Keratinocyte (primary cell): ENCODE results near the gene MYL7. TPM values are rescaled to one million over a fixed set of nuclear protein-coding genes. Genes with fewer than 3 reads are reported as not detected.

Source experiments
- DNase-seq: peaks from one replicate; pipeline ENCODE4 v3.0.0-alpha.2; 2011; ENCODE audit warnings: low read depth, missing footprints, low spot score
- FAIRE-seq: peaks from 2 replicates; lab custom pipeline; 2011; peaks lifted over from hg19 to GRCh38; lab: Jason Lieb, UNC
- H2AFZ ChIP-seq: 2 replicates; pipeline ENCODE4 v1.6.0; 2012; ENCODE audit warnings: low read length, control low read depth, inconsistent platforms; ENCODE audit not compliant: control insufficient read depth
- H3K27ac ChIP-seq: 2 replicates; pipeline ENCODE4 v1.5.1; 2011; ENCODE audit warnings: low read length; ENCODE audit not compliant: control insufficient read depth, insufficient read depth
- H3K27me3 ChIP-seq: 3 replicates; pipeline ENCODE4 v1.6.0; 2011; ENCODE audit warnings: low read length; ENCODE audit not compliant: control insufficient read depth, insufficient read depth; ENCODE audit errors: extremely low read depth
- H3K36me3 ChIP-seq, 2 experiments: 2 replicates in 1 of 2; 3 replicates in 1 of 2; pipeline ENCODE4 v1.5.1; 2011; ENCODE audit warnings: low read length in 2 of 2, mild to moderate bottlenecking in 1 of 2; ENCODE audit not compliant: control insufficient read depth in 2 of 2, insufficient read depth in 2 of 2; ENCODE audit errors: extremely low read depth in 1 of 2
- H3K4me1 ChIP-seq: 3 replicates; pipeline ENCODE4 v1.5.1; 2011; ENCODE audit warnings: low read length; ENCODE audit not compliant: control insufficient read depth, insufficient read depth; ENCODE audit errors: extremely low read depth
- H3K4me2 ChIP-seq: 3 replicates; pipeline ENCODE4 v1.6.0; 2011; ENCODE audit warnings: low read depth, low read length; ENCODE audit not compliant: control insufficient read depth, insufficient read depth; ENCODE audit errors: extremely low read depth
- H3K4me3 ChIP-seq, 3 experiments: fragments of 200-600 bp in 1 of 3; sonication (generic) in 1 of 3; 2 replicates in 2 of 3; 3 replicates in 1 of 3; pipeline ENCODE4 v1.5.1; 2011 to 2016; ENCODE audit warnings: low read length in 3 of 3, mild to moderate bottlenecking in 3 of 3, control low read depth in 2 of 3, inconsistent platforms in 1 of 3, low read depth in 1 of 3, mixed read lengths in 1 of 3, mixed run types in 1 of 3, moderate library complexity in 1 of 3; ENCODE audit not compliant: control insufficient read depth in 2 of 3, insufficient read depth in 2 of 3; ENCODE audit errors: extremely low read depth in 1 of 3
- H3K79me2 ChIP-seq: 2 replicates; pipeline ENCODE4 v1.6.0; 2012; ENCODE audit warnings: low read length; ENCODE audit not compliant: control insufficient read depth, insufficient read depth
- H3K9ac ChIP-seq: 3 replicates; pipeline ENCODE4 v1.6.0; 2011; ENCODE audit warnings: low read length; ENCODE audit not compliant: control insufficient read depth, insufficient read depth; ENCODE audit errors: extremely low read depth
- H3K9me1 ChIP-seq: 3 replicates; pipeline ENCODE4 v1.6.0; 2011; ENCODE audit warnings: low read length; ENCODE audit not compliant: control insufficient read depth, insufficient read depth; ENCODE audit errors: extremely low read depth
- H3K9me3 ChIP-seq: 2 replicates; pipeline ENCODE4 v1.5.1; 2012; ENCODE audit warnings: low read depth, low read length; ENCODE audit not compliant: control insufficient read depth
- H4K20me1 ChIP-seq: 3 replicates; pipeline ENCODE4 v1.6.0; 2011; ENCODE audit warnings: low read length; ENCODE audit not compliant: control insufficient read depth, insufficient read depth; ENCODE audit errors: extremely low read depth
- EZH2 ChIP-seq: IDR thresholded peaks from one replicate; pipeline ENCODE4 v1.6.1; 2012; ENCODE audit warnings: inconsistent platforms, mild to moderate bottlenecking, low read length, moderate library complexity
- dilution Hi-C: fragments of 300-500 bp; cut with MboI; formaldehyde crosslinking; loops from one replicate; pipeline ENCODE4 v1.7.0; 2020; ENCODE audit warnings: low sequenced_read_pairs; ENCODE audit not compliant: extremely low pct_ligation_motif_present
- polyA plus RNA-seq, 5 experiments: library from polyadenylated mRNA; depleted of rRNA in 3 of 5; stranded (reverse) in 3 of 5; stranded (forward) in 1 of 5; unstranded in 1 of 5; fragments of >200 nt; gene quantifications; 1 replicate in 1 of 5; 2 replicates in 3 of 5; 3 replicates in 1 of 5; pipeline versions ENCODE4 v1.2.1 to v1.2.3, GENCODE V29; 2011 to 2012; ENCODE audit warnings: missing spikeins in 2 of 5, low read depth in 1 of 5, low replicate concordance in 1 of 5
- TF ChIP-seq, protein P1 (sequence below), 3 experiments: IDR thresholded peaks in 1 of 3; conservative IDR thresholded peaks in 1 of 3; optimal IDR thresholded peaks in 1 of 3; 2 replicates in 2 of 3; 3 replicates in 1 of 3; pipeline versions ENCODE3 to v1.5.1; 2011; ENCODE audit warnings: low read length in 3 of 3, mild to moderate bottlenecking in 3 of 3, moderate library complexity in 2 of 3, control low read depth in 1 of 3, inconsistent platforms in 1 of 3; ENCODE audit not compliant: insufficient read depth in 2 of 3; ENCODE audit errors: extremely low read depth in 1 of 3

Gene MYL7
- polyA plus RNA-seq, 1 donor (not counting 4 experiments of a cell fraction or from before 2014, with no cell fraction given), result 0.59 TPM

DNA sequence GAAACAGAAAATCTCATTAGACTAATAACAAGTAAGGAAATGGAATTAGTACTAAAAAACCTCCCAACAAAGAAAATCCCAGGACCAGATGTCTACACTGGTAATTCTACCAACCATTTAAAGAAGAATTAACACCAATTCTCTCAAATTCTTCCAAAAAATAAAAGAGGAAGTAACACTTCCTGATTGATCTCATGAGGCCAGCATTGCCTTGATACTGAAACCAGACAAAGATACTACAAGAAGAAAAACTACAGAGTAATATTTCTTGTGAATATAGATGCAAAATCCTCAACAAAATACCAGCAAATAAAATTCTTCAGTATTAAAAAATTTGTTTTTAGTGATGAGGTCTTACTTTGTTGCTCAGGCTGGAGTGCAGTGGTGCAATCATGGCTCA lies 26.8 kb upstream of the MYL7 start:
- TF ChIP-seq EZH2, result no peak
- TF ChIP-seq, protein P1, sequence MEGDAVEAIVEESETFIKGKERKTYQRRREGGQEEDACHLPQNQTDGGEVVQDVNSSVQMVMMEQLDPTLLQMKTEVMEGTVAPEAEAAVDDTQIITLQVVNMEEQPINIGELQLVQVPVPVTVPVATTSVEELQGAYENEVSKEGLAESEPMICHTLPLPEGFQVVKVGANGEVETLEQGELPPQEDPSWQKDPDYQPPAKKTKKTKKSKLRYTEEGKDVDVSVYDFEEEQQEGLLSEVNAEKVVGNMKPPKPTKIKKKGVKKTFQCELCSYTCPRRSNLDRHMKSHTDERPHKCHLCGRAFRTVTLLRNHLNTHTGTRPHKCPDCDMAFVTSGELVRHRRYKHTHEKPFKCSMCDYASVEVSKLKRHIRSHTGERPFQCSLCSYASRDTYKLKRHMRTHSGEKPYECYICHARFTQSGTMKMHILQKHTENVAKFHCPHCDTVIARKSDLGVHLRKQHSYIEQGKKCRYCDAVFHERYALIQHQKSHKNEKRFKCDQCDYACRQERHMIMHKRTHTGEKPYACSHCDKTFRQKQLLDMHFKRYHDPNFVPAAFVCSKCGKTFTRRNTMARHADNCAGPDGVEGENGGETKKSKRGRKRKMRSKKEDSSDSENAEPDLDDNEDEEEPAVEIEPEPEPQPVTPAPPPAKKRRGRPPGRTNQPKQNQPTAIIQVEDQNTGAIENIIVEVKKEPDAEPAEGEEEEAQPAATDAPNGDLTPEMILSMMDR (optimal IDR thresholded peaks at IDR 0.05 in 1 of 3, IDR thresholded peaks at IDR 0.05 in 1 of 3, conservative IDR thresholded peaks at IDR 0.05 in 1 of 3; ENCODE audit: extremely low read depth in 1 of 3, insufficient read depth in 2 of 3, low read length in 3 of 3), result no peak
- H3K27me3 ChIP-seq, result no peaks in the 10 kb centered on the region
- H4K20me1 ChIP-seq, result no peaks in the 10 kb centered on the region
- no peak overlapping the region for H3K4me3 ChIP-seq
- no peaks in the 10 kb centered on the region for H3K79me2 ChIP-seq
- no peak overlapping the region for H2AFZ ChIP-seq
- no peak for FAIRE-seq
- H3K27ac ChIP-seq, result no peak overlapping the region
- H3K9ac ChIP-seq, result no peak overlapping the region
- H3K4me1 ChIP-seq, result peaks cover 10% of the 10 kb centered on the region
- no peak overlapping the region for H3K4me2 ChIP-seq
- no peaks in the 10 kb centered on the region for H3K9me1 ChIP-seq
- DNase-seq, result no peak
- H3K36me3 ChIP-seq, result no peaks in the 10 kb centered on the region
- no peaks in the 10 kb centered on the region for H3K9me3 ChIP-seq
- dilution Hi-C loops, result no loop called here

DNA sequence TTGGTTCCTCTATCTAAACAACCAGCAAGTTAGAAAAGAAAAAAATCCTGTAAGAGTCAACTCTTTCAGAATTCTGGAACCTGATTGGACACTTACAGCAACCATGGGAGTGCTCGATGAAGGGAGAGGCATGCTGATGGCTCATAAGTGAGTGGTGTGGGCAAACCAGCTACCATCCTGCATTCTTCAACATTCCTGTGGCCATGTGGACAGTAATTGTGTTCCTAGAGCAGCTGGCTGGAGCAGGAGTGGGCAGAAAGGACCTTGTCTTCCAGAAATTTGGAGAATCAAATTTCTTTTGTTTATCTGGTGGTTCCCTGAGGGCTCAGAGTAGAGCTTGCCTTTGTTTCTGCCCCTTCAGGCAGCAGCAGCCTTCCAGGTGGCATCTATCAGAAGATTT lies 22.5 kb upstream of the MYL7 start:
- FAIRE-seq, result peak; percentile 94
- H3K27me3 ChIP-seq, result no peaks in the 10 kb centered on the region
- no peaks in the 10 kb centered on the region for H3K9me1 ChIP-seq
- H3K9me3 ChIP-seq, result no peaks in the 10 kb centered on the region
- dilution Hi-C loops, result no loop called here
- no peak overlapping the region for H3K4me3 ChIP-seq
- no peaks in the 10 kb centered on the region for H3K79me2 ChIP-seq
- TF ChIP-seq, protein P1 (optimal IDR thresholded peaks at IDR 0.05 in 1 of 3, IDR thresholded peaks at IDR 0.05 in 1 of 3, conservative IDR thresholded peaks at IDR 0.05 in 1 of 3; ENCODE audit: extremely low read depth in 1 of 3, insufficient read depth in 2 of 3, low read length in 3 of 3), result no peak
- no peak for TF ChIP-seq EZH2
- peak overlapping the region; percentile 31 for H3K4me2 ChIP-seq
- no peak overlapping the region for H2AFZ ChIP-seq
- H3K4me1 ChIP-seq, result peaks cover 13% of the 10 kb centered on the region
- H3K36me3 ChIP-seq, result no peaks in the 10 kb centered on the region
- peak; percentile 11 for DNase-seq
- H3K9ac ChIP-seq, result no peak overlapping the region
- no peak overlapping the region for H3K27ac ChIP-seq
- H4K20me1 ChIP-seq, result no peaks in the 10 kb centered on the region
